Hepatocyte (in vitro differentiated cells): Measurements from ENCODE around the gene RNF112. TPM values are rescaled to one million over a fixed set of nuclear protein-coding genes. Genes with fewer than 3 reads are reported as not detected.

Experiments used
- DNase-seq: peaks from one replicate; pipeline ENCODE4 v3.0.0-alpha.2; 2016; ENCODE audit warnings: low spot score
- H2AFZ ChIP-seq: fragments of 200-600 bp; sonication (generic); 2 replicates; pipeline ENCODE4 v1.6.0; 2016; ENCODE audit warnings: antibody characterized with exemption, mild to moderate bottlenecking
- H3K27ac ChIP-seq: fragments of 200-600 bp; sonication (generic); 2 replicates; pipeline ENCODE4 v1.5.1; 2016; ENCODE audit warnings: mild to moderate bottlenecking
- H3K27me3 ChIP-seq: fragments of 200-600 bp; sonication (generic); 2 replicates; pipeline ENCODE4 v1.6.1; 2016
- H3K36me3 ChIP-seq: fragments of 200-600 bp; sonication (generic); replicated peaks from 2 replicates; pipeline ENCODE4 v1.5.1; 2016; ENCODE audit warnings: low read depth; ENCODE audit not compliant: insufficient read depth
- H3K4me1 ChIP-seq: fragments of 200-600 bp; sonication (generic); 2 replicates; pipeline ENCODE4 v1.5.1; 2016; ENCODE audit warnings: mild to moderate bottlenecking, moderate library complexity; ENCODE audit not compliant: insufficient read depth
- H3K4me2 ChIP-seq: fragments of 200-600 bp; sonication (generic); 2 replicates; pipeline ENCODE4 v1.6.0; 2016
- H3K4me3 ChIP-seq: fragments of 200-600 bp; sonication (generic); 2 replicates; pipeline ENCODE4 v1.5.1; 2016; ENCODE audit warnings: mild to moderate bottlenecking
- H3K79me2 ChIP-seq: fragments of 200-600 bp; sonication (generic); 2 replicates; pipeline ENCODE4 v1.6.0; 2017; ENCODE audit warnings: mild to moderate bottlenecking
- H3K9me2 ChIP-seq: fragments of 200-600 bp; sonication (generic); replicated peaks from 2 replicates; pipeline ENCODE4 v1.6.0; 2017; ENCODE audit warnings: mild to moderate bottlenecking; ENCODE audit not compliant: insufficient read depth
- H3K9me3 ChIP-seq: fragments of 200-600 bp; sonication (generic); 2 replicates; pipeline ENCODE4 v1.5.1; 2016; ENCODE audit warnings: low read depth, mild to moderate bottlenecking
- H4K20me1 ChIP-seq: fragments of 200-600 bp; sonication (generic); 2 replicates; pipeline ENCODE4 v1.6.0; 2016; ENCODE audit warnings: mild to moderate bottlenecking; ENCODE audit not compliant: insufficient read depth, poor library complexity, severe bottlenecking
- EZH2 ChIP-seq: fragments of 200-600 bp; sonication (generic); IDR thresholded peaks from 2 replicates; pipeline ENCODE4 v1.6.1; 2016; ENCODE audit warnings: antibody characterized with exemption, mild to moderate bottlenecking, borderline replicate concordance
- EZH2phosphoT487 ChIP-seq: fragments of 200-600 bp; sonication (generic); IDR thresholded peaks from one replicate; pipeline ENCODE4 v1.6.1; 2018; ENCODE audit warnings: antibody characterized with exemption, mild to moderate bottlenecking, low read depth, moderate library complexity; ENCODE audit not compliant: unreplicated experiment, severe bottlenecking
- WGBS: methylation state at CpG from one replicate; pipeline ENCODE4 v1.1.6; 2016; ENCODE audit warnings: low lambda C conversion rate; ENCODE audit errors: missing lambda C conversion rate; 5-methylcytosine and 5-hydroxymethylcytosine counted together
- polyA plus RNA-seq: library from polyadenylated mRNA; unstranded; fragments of >200 nt; fragmentation: Nextera tagmentation; extraction: Ambion mirVana; gene quantifications from 2 replicates; pipeline ENCODE4 v1.2.1, GENCODE V29; 2016
- total RNA-seq: library from RNA; depleted of rRNA; stranded (reverse); fragments of >200 nt; gene quantifications from 2 replicates; pipeline ENCODE4 v1.2.3, GENCODE V29; 2014
- TF ChIP-seq, protein P1 (sequence below): fragments of 200-600 bp; sonication (generic); IDR thresholded peaks from 2 replicates; pipeline ENCODE4 v1.5.1; 2016; ENCODE audit warnings: antibody characterized with exemption, mild to moderate bottlenecking; ENCODE audit not compliant: poor library complexity

The RNF112 gene
- total and polyA plus RNA-seq, 2 experiments from 2014 or later, result 7.8 to 8.6 TPM

DNA sequence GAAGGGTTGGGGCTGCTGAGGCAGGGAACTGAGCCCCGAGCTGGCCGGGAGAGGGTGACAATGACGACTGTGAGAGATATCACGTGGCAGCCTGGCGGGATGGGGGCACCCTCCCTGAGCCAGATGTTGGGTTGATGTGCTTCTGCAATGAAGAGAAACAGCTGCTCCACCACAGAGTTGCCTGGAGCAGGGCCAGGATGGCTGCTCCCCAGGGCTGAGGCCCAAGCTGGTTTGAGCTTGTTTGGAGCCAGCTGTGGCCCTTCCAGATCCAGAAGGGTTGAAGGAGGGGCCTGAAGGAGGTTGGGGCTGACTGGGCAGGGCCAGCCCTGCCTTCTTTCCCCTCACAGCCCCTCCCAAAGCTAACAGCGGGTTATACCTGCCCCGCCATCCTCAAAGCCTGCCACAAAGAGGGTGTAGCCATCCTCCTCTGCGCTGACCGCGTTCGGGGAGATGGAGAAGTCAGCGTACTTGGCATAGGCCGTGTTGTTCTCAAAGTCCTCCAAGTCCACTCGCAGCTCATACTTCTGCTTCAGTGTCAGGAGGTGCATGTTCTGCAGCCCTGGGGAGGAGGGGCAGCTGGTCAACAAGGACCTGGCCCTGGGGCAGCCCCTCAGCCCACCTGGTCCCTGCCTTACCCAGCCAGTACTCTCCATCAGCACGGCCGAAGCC is 26.2 kb upstream of the RNF112 start:
- peak; percentile 88 for DNase-seq
- WGBS, result 58% methylated on average over 16 of the region's 16 CpGs

DNA sequence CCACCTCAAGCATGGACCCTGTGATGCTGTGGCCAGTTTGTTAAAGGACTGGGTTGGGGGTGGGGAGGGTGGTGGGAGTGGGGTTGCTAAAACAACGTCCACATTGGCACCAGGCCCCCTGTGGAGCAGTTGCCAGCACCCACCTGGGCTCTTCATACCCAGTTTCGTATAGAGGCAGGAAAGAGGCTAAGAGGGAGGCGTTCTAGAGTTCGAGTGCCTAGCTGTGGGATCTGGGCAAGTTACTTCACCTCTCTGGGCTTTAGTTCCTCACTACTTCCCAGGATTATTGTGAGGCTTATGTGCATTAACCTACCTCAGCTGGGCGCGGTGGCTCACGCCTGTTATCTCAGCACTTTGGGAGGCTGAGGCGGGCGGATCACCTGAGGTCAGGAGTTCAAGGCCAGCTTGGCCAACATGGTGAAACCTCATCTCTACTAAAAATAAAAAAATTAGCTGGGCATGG is 25.5 kb upstream of the RNF112 start:
- Histone ChIP-seq H4K20me1 (no peaks in the 10 kb centered on the region), H3K27me3 (no peaks in the 10 kb centered on the region), H3K4me1 (peaks cover 65% of the 10 kb centered on the region), H3K9me3 (no peaks in the 10 kb centered on the region), H3K4me3 (peak overlapping the region; percentile 6), H3K9me2 (no peaks in the 10 kb centered on the region), H3K27ac (peak overlapping the region; percentile 90), H3K36me3 (no peaks in the 10 kb centered on the region), H3K79me2 (peaks cover 22% of the 10 kb centered on the region), H3K4me2 (peak overlapping the region; percentile 77), H2AFZ (no peak overlapping the region)
- DNase-seq, result no peak
- 72% methylated on average over 9 of the region's 9 CpGs for WGBS
- TF ChIP-seq EZH2 (no peak), EZH2phosphoT487 (no peak)
- TF ChIP-seq, protein P1, sequence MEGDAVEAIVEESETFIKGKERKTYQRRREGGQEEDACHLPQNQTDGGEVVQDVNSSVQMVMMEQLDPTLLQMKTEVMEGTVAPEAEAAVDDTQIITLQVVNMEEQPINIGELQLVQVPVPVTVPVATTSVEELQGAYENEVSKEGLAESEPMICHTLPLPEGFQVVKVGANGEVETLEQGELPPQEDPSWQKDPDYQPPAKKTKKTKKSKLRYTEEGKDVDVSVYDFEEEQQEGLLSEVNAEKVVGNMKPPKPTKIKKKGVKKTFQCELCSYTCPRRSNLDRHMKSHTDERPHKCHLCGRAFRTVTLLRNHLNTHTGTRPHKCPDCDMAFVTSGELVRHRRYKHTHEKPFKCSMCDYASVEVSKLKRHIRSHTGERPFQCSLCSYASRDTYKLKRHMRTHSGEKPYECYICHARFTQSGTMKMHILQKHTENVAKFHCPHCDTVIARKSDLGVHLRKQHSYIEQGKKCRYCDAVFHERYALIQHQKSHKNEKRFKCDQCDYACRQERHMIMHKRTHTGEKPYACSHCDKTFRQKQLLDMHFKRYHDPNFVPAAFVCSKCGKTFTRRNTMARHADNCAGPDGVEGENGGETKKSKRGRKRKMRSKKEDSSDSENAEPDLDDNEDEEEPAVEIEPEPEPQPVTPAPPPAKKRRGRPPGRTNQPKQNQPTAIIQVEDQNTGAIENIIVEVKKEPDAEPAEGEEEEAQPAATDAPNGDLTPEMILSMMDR, result no peak

More for the DNA sequence above, 26.2 kb upstream of the RNF112 start:
- no peak overlapping the region for H2AFZ ChIP-seq
- H3K4me3 ChIP-seq, result peak overlapping the region; percentile 6
- H4K20me1 ChIP-seq, result no peaks in the 10 kb centered on the region
- H3K4me1 ChIP-seq, result peaks cover 58% of the 10 kb centered on the region
- no peaks in the 10 kb centered on the region for H3K9me3 ChIP-seq
- no peaks in the 10 kb centered on the region for H3K27me3 ChIP-seq
- H3K79me2 ChIP-seq, result peaks cover 29% of the 10 kb centered on the region
- peak overlapping the region; percentile 90 for H3K27ac ChIP-seq
- H3K36me3 ChIP-seq, result no peaks in the 10 kb centered on the region
- H3K9me2 ChIP-seq, result no peaks in the 10 kb centered on the region
- TF ChIP-seq EZH2phosphoT487 (no peak), EZH2 (no peak)
- TF ChIP-seq, protein P1, result no peak
- H3K4me2 ChIP-seq, result peak overlapping the region; percentile 77

DNA sequence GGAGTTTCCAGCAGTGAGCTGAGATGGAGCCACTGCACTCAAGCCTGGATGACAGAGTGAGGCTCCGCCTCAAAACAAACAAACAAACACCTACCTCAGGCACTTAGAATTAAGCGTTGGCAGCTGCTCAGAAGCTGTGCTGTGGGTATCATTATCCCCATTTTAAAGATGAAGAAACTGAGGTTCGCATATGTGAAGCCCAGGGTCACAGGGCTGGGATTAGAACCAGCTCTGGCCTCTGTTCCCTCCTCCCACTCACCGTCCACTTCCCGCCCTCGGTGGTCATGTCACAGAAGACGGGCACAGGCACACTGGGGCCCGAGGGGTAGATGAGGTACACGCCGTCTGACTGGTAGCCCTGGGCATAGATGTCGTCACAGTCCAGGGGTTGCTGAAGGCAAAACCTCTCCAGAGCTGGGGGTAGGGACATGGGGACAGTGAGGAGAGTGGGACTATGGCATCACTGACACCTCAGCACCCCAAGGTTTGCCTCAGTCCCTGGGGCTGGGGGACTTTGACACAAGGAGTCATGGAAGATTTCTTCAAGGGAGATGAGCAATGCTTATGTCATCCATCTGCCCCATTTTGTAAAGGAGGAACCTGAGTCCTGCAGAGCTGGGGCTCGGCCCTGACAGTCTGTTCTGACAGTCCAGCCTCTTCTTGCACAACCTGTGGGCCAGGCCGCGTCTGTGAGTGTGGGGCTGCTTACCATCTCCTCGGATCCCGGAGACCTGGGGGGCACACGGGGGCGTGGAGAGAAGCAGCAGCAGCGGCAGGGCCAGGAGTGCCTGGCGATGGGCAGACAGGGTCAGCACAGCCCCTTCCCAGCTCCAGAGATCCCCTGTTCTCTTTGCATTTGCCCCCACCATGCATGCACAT is 24.7 kb upstream of the RNF112 start:
- H3K27me3 ChIP-seq, result no peaks in the 10 kb centered on the region
- H3K36me3 ChIP-seq, result no peaks in the 10 kb centered on the region
- WGBS, result 36% methylated on average over 20 of the region's 20 CpGs
- no peaks in the 10 kb centered on the region for H4K20me1 ChIP-seq
- peaks cover 66% of the 10 kb centered on the region for H3K4me1 ChIP-seq
- no peaks in the 10 kb centered on the region for H3K9me3 ChIP-seq
- H3K4me3 ChIP-seq, result peak overlapping the region; percentile 21
- peak overlapping the region; percentile 90 for H3K27ac ChIP-seq
- TF ChIP-seq, protein P1, result no peak
- TF ChIP-seq EZH2phosphoT487 (no peak), EZH2 (no peak)
- DNase-seq, result peak; percentile 83
- H3K79me2 ChIP-seq, result peaks cover 16% of the 10 kb centered on the region
- H3K4me2 ChIP-seq, result peak overlapping the region; percentile 77
- no peak overlapping the region for H2AFZ ChIP-seq
- H3K9me2 ChIP-seq, result no peaks in the 10 kb centered on the region
